WTC11 (cell line): ENCODE data around the gene ALLC.

Source experiments
- CTCF ChIP-seq: fragments of 200-600 bp; IDR thresholded peaks from 2 replicates; pipeline ENCODE4 v1.8.0; 2022; ENCODE audit warnings: antibody characterized with exemption
- ESRRA ChIP-seq: sonication (generic); formaldehyde crosslinking; IDR thresholded peaks from 2 replicates; pipeline ENCODE4 v1.8.1; 2022; ENCODE audit warnings: mild to moderate bottlenecking, missing genetic modification reagents, borderline replicate concordance
- GRHL2 ChIP-seq: fragments of 250-450 bp; sonication (Bioruptor Pico); IDR thresholded peaks from 2 replicates; pipeline ENCODE4 v1.8.0; 2022; ENCODE audit warnings: mild to moderate bottlenecking, moderate library complexity; ENCODE audit not compliant: insufficient replicate concordance, severe bottlenecking
- JUN ChIP-seq: sonication (generic); formaldehyde crosslinking; IDR thresholded peaks from 2 replicates; pipeline ENCODE4 v1.8.0; 2023; ENCODE audit warnings: mild to moderate bottlenecking, missing genetic modification reagents
- MAX ChIP-seq: sonication (generic); formaldehyde crosslinking; IDR thresholded peaks from 2 replicates; pipeline ENCODE4 v1.8.0; 2022; ENCODE audit warnings: mild to moderate bottlenecking, missing genetic modification reagents
- PRDM15 ChIP-seq: sonication (generic); formaldehyde crosslinking; IDR thresholded peaks from 2 replicates; pipeline ENCODE4 v1.8.0; 2022; ENCODE audit warnings: missing genetic modification reagents
- SOX15 ChIP-seq: fragments of 250-450 bp; sonication (Bioruptor Pico); IDR thresholded peaks from 2 replicates; pipeline ENCODE4 v1.9.0; 2021; ENCODE audit warnings: mild to moderate bottlenecking
- TF ChIP-seq, protein P1 (sequence below): sonication (generic); formaldehyde crosslinking; IDR thresholded peaks from 2 replicates; pipeline ENCODE4 v1.8.1; 2023; ENCODE audit warnings: mild to moderate bottlenecking, moderate library complexity, missing genetic modification reagents
- TF ChIP-seq, protein P2 (sequence below): sonication (generic); formaldehyde crosslinking; IDR thresholded peaks from 2 replicates; pipeline ENCODE4 v1.8.1; 2023; ENCODE audit warnings: mild to moderate bottlenecking, missing genetic modification reagents, moderate library complexity
- TF ChIP-seq, protein P3 (sequence below): sonication (generic); formaldehyde crosslinking; IDR thresholded peaks from 2 replicates; pipeline ENCODE4 v1.8.0; 2022; ENCODE audit warnings: mild to moderate bottlenecking, missing genetic modification reagents

DNA sequence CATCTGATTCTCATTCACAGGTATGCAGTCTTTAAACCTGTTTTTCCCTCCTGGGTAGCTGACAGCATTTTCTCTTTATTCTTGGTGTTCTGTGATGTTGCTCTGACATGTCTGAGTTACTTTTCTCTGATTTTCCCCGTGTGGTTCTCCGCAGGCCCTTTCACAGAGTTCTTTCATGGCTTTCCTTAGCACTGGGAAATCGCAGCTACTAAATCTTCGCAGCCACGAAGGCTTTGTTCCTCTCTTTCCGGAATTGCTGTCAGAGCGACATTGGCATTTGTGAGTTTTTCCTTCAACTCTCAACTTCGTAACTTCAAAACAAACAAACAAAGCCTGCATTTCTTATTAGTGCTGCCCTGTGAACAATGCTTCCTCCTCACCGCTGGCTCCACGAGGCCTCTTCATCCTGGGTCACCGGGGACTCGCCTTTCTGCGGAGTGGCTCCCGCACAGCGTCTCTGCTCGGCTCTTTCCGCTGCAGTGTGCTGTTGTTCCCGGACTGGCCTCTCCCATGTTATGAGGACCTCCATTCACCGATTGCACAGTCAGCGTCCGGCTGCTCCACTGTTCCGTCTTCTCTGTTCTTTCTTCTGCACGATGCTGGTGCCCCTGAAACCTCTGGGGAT lies 47.0 kb upstream of the ALLC start:
- TF ChIP-seq MAX (CRISPR knock-in tag) = no peak
- TF ChIP-seq CTCF = no peak
- no peak for TF ChIP-seq JUN (CRISPR knock-in tag)
- no peak for TF ChIP-seq SOX15 (CRISPR knock-in tag)
- TF ChIP-seq, protein P1, sequence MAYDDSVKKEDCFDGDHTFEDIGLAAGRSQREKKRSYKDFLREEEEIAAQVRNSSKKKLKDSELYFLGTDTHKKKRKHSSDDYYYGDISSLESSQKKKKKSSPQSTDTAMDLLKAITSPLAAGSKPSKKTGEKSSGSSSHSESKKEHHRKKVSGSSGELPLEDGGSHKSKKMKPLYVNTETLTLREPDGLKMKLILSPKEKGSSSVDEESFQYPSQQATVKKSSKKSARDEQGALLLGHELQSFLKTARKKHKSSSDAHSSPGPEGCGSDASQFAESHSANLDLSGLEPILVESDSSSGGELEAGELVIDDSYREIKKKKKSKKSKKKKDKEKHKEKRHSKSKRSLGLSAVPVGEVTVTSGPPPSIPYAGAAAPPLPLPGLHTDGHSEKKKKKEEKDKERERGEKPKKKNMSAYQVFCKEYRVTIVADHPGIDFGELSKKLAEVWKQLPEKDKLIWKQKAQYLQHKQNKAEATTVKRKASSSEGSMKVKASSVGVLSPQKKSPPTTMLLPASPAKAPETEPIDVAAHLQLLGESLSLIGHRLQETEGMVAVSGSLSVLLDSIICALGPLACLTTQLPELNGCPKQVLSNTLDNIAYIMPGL (CRISPR knock-in tag) = no peak
- no peak for TF ChIP-seq ESRRA (CRISPR knock-in tag)
- no peak for TF ChIP-seq PRDM15 (CRISPR knock-in tag)
- TF ChIP-seq, protein P2, sequence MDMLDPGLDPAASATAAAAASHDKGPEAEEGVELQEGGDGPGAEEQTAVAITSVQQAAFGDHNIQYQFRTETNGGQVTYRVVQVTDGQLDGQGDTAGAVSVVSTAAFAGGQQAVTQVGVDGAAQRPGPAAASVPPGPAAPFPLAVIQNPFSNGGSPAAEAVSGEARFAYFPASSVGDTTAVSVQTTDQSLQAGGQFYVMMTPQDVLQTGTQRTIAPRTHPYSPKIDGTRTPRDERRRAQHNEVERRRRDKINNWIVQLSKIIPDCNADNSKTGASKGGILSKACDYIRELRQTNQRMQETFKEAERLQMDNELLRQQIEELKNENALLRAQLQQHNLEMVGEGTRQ = no peak
- TF ChIP-seq, protein P3, sequence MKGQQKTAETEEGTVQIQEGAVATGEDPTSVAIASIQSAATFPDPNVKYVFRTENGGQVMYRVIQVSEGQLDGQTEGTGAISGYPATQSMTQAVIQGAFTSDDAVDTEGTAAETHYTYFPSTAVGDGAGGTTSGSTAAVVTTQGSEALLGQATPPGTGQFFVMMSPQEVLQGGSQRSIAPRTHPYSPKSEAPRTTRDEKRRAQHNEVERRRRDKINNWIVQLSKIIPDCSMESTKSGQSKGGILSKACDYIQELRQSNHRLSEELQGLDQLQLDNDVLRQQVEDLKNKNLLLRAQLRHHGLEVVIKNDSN (CRISPR knock-in tag) = no peak
- TF ChIP-seq GRHL2 (CRISPR knock-in tag) = no peak
